AG04450 (cell line): Measurements from ENCODE around the gene PKIG. TPM values are rescaled to one million over a fixed set of nuclear protein-coding genes. Genes with fewer than 3 reads are reported as not detected.
A peak's percentile ranks its signal among the peaks of the same experiment; 100 is the strongest.

Experiments used
- CTCF ChIA-PET: fragments of 300-600, 350-600 bp; formaldehyde crosslinking; extraction: SDS; loops from one replicate; lab custom pipeline; 2022; ENCODE audit warnings: antibody characterized with exemption, inconsistent platforms; lab: Charles Lee
- POLR2A ChIA-PET: fragments of 350-600 bp; formaldehyde crosslinking; extraction: SDS; loops from one replicate; lab custom pipeline; 2021; ENCODE audit warnings: antibody characterized with exemption, inconsistent platforms; lab: Yijun Ruan, JAX
- DNase-seq: peaks from one replicate; pipeline ENCODE4 v3.0.0-alpha.2; 2011; ENCODE audit warnings: low read depth, low spot score
- H3K27ac ChIP-seq: one replicate; pipeline ENCODE4 v1.5.1; 2012; ENCODE audit warnings: low read depth, low read length, control low read depth
- H3K27me3 ChIP-seq: one replicate; pipeline ENCODE4 v1.6.0; 2012; ENCODE audit warnings: low read length; ENCODE audit not compliant: control insufficient read depth, insufficient read depth
- H3K4me3 ChIP-seq: 2 replicates; pipeline ENCODE4 v1.5.1; 2011; ENCODE audit warnings: mild to moderate bottlenecking, low read depth, low read length, control low read depth
- H3K9me3 ChIP-seq: 2 replicates; pipeline ENCODE4 v1.5.1; 2012; ENCODE audit warnings: low read length; ENCODE audit not compliant: control insufficient read depth, insufficient read depth
- polyA plus RNA-seq: library from polyadenylated mRNA; depleted of rRNA; stranded (reverse); fragments of >200 nt; gene quantifications from 2 replicates; pipeline ENCODE4 v1.2.3, GENCODE V29; 2011
- TF ChIP-seq, protein P1 (sequence below): IDR thresholded peaks from 2 replicates; pipeline ENCODE4 v1.5.1; 2011; ENCODE audit warnings: low read depth, low read length, control low read depth, inconsistent platforms

Gene PKIG
- polyA plus RNA-seq, 1 experiment: 107 TPM

DNA sequence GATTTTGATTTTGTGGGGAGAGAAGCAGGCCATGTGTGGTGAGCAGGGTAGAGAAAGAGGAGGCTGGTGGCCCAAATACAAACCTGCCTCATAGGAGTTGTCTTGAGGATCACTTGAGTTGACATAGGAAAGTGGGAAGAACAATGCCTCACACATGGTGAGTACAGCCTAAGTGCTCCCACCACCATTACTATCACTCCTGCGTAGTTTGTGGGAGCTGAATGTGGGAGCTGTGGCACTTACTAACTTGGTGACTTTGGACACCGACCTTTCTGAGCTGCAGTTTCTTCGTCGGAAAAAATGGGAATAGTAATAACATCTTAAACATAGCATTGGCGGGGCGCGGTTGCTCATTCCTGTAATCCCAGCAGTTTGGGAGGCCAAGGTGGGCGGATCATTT is 35.0 kb upstream of the PKIG start:
- CTCF ChIA-PET: interaction anchor here (0.9 to 1.0 kb wide), 2 partner anchors 9 to 63 kb away, joined by 3 to 4 read pairs; no protein-coding TSS in a partner anchor
- Histone ChIP-seq H3K4me3 (no peak overlapping the region), H3K9me3 (no peaks in the 10 kb centered on the region), H3K27me3 (no peaks in the 10 kb centered on the region), H3K27ac (no peak overlapping the region)
- no peak for DNase-seq
- TF ChIP-seq, protein P1, sequence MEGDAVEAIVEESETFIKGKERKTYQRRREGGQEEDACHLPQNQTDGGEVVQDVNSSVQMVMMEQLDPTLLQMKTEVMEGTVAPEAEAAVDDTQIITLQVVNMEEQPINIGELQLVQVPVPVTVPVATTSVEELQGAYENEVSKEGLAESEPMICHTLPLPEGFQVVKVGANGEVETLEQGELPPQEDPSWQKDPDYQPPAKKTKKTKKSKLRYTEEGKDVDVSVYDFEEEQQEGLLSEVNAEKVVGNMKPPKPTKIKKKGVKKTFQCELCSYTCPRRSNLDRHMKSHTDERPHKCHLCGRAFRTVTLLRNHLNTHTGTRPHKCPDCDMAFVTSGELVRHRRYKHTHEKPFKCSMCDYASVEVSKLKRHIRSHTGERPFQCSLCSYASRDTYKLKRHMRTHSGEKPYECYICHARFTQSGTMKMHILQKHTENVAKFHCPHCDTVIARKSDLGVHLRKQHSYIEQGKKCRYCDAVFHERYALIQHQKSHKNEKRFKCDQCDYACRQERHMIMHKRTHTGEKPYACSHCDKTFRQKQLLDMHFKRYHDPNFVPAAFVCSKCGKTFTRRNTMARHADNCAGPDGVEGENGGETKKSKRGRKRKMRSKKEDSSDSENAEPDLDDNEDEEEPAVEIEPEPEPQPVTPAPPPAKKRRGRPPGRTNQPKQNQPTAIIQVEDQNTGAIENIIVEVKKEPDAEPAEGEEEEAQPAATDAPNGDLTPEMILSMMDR: no peak
- POLR2A ChIA-PET: no interaction called here

DNA sequence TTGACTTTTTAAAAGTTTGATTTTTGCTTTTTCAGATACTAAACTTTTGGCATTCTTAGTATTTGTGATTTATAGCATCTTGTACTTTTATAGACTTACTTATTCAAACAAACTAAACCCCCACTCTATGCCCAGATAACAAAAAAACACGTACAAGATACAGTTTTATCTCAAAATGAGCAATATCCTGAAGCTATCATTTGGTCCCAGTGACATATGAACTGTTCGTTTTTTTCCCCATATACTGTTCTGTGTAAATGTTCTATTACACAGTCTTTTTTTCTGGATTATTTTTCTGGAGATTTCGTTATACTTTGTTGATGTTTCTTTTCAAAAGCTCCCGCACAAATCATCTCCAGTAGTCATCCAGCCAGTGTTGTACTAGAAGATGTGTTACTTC is 33.3 kb upstream of the PKIG start:
- Histone ChIP-seq H3K27ac (no peak overlapping the region), H3K4me3 (no peak overlapping the region), H3K9me3 (no peaks in the 10 kb centered on the region), H3K27me3 (no peaks in the 10 kb centered on the region)
- DNase-seq: no peak
- ChIA-PET POLR2A (interaction anchor here (0.6 kb wide), 1 partner anchor 56 kb away, joined by 3 read pairs; no protein-coding TSS in a partner anchor), CTCF (interaction anchor here (0.9 kb wide), 1 partner anchor 60 kb away, joined by 3 read pairs; no protein-coding TSS in a partner anchor)
- TF ChIP-seq, protein P1: no peak

DNA sequence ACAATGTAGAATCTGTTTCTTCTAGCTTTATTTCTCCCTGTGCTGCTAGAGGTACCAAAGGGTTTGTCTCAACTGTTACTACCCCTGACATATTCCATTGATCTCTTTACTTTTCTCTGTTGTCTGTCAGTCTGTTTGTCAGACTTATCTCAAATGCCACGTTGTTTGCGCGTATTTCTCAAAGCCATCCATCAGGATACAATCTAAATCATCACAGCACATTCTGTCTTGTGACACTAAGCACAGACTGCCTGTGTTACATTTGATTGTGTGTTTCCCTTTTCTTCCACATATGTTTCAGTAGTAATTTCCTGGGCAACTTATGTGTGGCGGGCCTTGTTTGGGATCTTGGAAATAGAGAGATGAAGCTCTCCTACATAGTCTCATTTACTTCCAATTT is 30.3 kb upstream of the PKIG start:
- ChIA-PET POLR2A (no interaction called here), CTCF (interaction anchor here (0.8 to 1.1 kb wide), 2 partner anchors 25 to 167 kb away, joined by 3 read pairs; no protein-coding TSS in a partner anchor)
- DNase-seq: no peak
- Histone ChIP-seq H3K27ac (no peak overlapping the region), H3K4me3 (no peak overlapping the region), H3K27me3 (no peaks in the 10 kb centered on the region), H3K9me3 (no peaks in the 10 kb centered on the region)
- TF ChIP-seq, protein P1: no peak

DNA sequence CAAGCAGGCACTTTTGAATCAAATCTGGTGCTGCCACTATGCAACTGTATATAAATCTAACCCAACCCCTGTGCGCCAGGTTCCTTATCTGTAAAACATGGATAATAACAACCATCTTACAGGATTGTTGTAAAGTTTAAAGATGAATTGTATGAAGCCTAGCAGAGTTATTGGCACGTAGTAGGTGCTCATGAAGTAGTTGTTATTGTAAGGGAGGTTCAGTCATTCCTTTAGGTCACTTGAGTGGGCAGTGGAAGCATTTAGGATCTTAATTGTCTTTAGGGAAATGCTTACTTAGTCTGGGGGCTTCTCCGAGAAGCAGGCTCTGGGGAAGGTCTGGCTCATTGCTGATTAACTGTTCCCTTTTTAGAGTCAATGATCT is 29.8 kb upstream of the PKIG start:
- no peak for DNase-seq
- H3K4me3 ChIP-seq: no peak overlapping the region
- H3K27me3 ChIP-seq: no peaks in the 10 kb centered on the region
- no peaks in the 10 kb centered on the region for H3K9me3 ChIP-seq
- H3K27ac ChIP-seq: peak overlapping the region; percentile 40
- TF ChIP-seq, protein P1: no peak
- ChIA-PET POLR2A (interaction anchor here (1.8 kb wide), 1 partner anchor 20 kb away, joined by 7 read pairs; no protein-coding TSS in a partner anchor), CTCF (interaction anchor here (1.1 kb wide), 1 partner anchor 24 kb away, joined by 3 read pairs; no protein-coding TSS in a partner anchor)
